Trophoblast cell (in vitro differentiated cells and primary cell): ENCODE results near the gene DERA.

Experiments
- DNase-seq, 2 donors: peaks; one replicate each; pipeline ENCODE4 v3.0.0-alpha.2; 2016
- H2AFZ ChIP-seq: 2 replicates; pipeline ENCODE4 v1.6.1; 2013; ENCODE audit warnings: low read length, moderate library complexity, mild to moderate bottlenecking; ENCODE audit not compliant: insufficient read depth, poor library complexity
- H2AK5ac ChIP-seq: 2 replicates; pipeline ENCODE4 v1.6.1; 2013; ENCODE audit warnings: mild to moderate bottlenecking, low read length
- H2BK120ac ChIP-seq: 2 replicates; pipeline ENCODE4 v1.6.1; 2013; ENCODE audit warnings: low read length, mild to moderate bottlenecking, moderate library complexity; ENCODE audit not compliant: insufficient read depth, poor library complexity
- H2BK12ac ChIP-seq: 2 replicates; pipeline ENCODE4 v1.6.1; 2013; ENCODE audit warnings: mild to moderate bottlenecking, low read length, moderate library complexity
- H2BK5ac ChIP-seq: 2 replicates; pipeline ENCODE4 v1.6.1; 2013; ENCODE audit warnings: low read length, low read depth, moderate library complexity, mild to moderate bottlenecking; ENCODE audit not compliant: poor library complexity
- H3K14ac ChIP-seq: 2 replicates; pipeline ENCODE4 v1.6.1; 2013; ENCODE audit warnings: mild to moderate bottlenecking, low read length
- H3K18ac ChIP-seq: 2 replicates; pipeline ENCODE4 v1.6.1; 2013; ENCODE audit warnings: mild to moderate bottlenecking, low read length
- H3K23ac ChIP-seq: 2 replicates; pipeline ENCODE4 v1.6.1; 2013; ENCODE audit warnings: low read length
- H3K27ac ChIP-seq: 2 replicates; pipeline ENCODE4 v1.5.1; 2013; ENCODE audit warnings: low read depth, mild to moderate bottlenecking, inconsistent platforms, low read length, moderate library complexity
- H3K27me3 ChIP-seq: 2 replicates; pipeline ENCODE4 v1.6.1; 2013; ENCODE audit warnings: inconsistent platforms, mild to moderate bottlenecking, low read length, moderate library complexity; ENCODE audit not compliant: insufficient read depth
- H3K36me3 ChIP-seq, 2 experiments: 1 replicate in 1 of 2; 2 replicates in 1 of 2; pipeline ENCODE4 v1.6.1; 2013; ENCODE audit warnings: low read length in 2 of 2, mild to moderate bottlenecking in 2 of 2, moderate library complexity in 1 of 2; ENCODE audit not compliant: insufficient read depth in 2 of 2, control insufficient read depth in 1 of 2
- H3K4ac ChIP-seq: 2 replicates; pipeline ENCODE4 v1.6.1; 2013; ENCODE audit warnings: low read depth, mild to moderate bottlenecking, low read length, moderate library complexity
- H3K4me1 ChIP-seq, 2 experiments: 1 replicate in 1 of 2; 2 replicates in 1 of 2; pipeline ENCODE4 v1.6.1; 2013; ENCODE audit warnings: low read length in 2 of 2, mild to moderate bottlenecking in 2 of 2, moderate library complexity in 1 of 2; ENCODE audit not compliant: insufficient read depth in 2 of 2, control insufficient read depth in 1 of 2
- H3K4me2 ChIP-seq: 2 replicates; pipeline ENCODE4 v1.6.1; 2013; ENCODE audit warnings: inconsistent platforms, mild to moderate bottlenecking, low read length, moderate library complexity
- H3K4me3 ChIP-seq: 2 replicates; pipeline ENCODE4 v1.5.1; 2013; ENCODE audit warnings: mild to moderate bottlenecking, low read depth, low read length, inconsistent platforms
- H3K79me1 ChIP-seq: one replicate; pipeline ENCODE4 v1.6.1; 2013; ENCODE audit warnings: low read length
- H3K79me2 ChIP-seq: 2 replicates; pipeline ENCODE4 v1.6.1; 2013; ENCODE audit warnings: low read length, mild to moderate bottlenecking; ENCODE audit not compliant: control insufficient read depth, insufficient read depth, poor library complexity
- H3K9ac ChIP-seq: 2 replicates; pipeline ENCODE4 v1.6.1; 2013; ENCODE audit warnings: mild to moderate bottlenecking, low read length
- H3K9me3 ChIP-seq: 2 replicates; pipeline ENCODE4 v1.6.1; 2013; ENCODE audit warnings: low read depth, mild to moderate bottlenecking, control low read depth, inconsistent platforms, low read length; ENCODE audit not compliant: insufficient read depth
- H4K12ac ChIP-seq: 2 replicates; pipeline ENCODE4 v1.6.1; 2013; ENCODE audit warnings: low read depth, mild to moderate bottlenecking, low read length, moderate library complexity
- H4K8ac ChIP-seq: 2 replicates; pipeline ENCODE4 v1.6.1; 2013; ENCODE audit warnings: low read depth, mild to moderate bottlenecking, low read length, moderate library complexity
- H4K91ac ChIP-seq: one replicate; pipeline ENCODE4 v1.6.1; 2013; ENCODE audit warnings: low read depth, mild to moderate bottlenecking, low read length, moderate library complexity
- WGBS: extraction: QIAGEN DNeasy Blood & Tissue Kit; methylation state at CpG from one replicate; pipeline ENCODE4 v1.1.7; 2013; ENCODE audit warnings: missing lambda C conversion rate; ENCODE audit not compliant: insufficient read length, insufficient coverage; ENCODE audit errors: extremely low coverage; 5-methylcytosine and 5-hydroxymethylcytosine counted together

DERA gene

DNA sequence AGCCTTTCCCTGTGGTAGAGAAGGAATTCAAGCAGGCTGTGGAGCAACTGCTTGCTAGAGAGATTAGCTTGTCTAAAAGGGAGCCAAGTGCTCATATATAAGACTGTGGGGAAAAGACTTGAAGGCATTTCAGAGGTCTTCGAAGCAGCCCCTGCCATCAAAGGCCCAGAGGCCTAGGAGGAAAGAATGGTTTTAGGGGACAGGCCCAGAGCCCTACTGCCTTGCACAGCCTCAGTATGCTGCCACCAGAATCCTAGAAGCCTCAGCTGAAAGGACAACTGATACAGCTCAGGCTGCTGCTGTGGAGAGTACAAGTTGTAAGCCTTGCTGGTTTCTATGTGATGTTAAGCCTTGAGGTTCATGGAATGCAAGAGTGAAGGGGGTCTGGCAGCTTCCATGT is 109.9 kb downstream of the DERA start:
- Histone ChIP-seq H3K14ac (no peak overlapping the region), H2BK120ac (no peak overlapping the region), H3K4me1 (no peaks in the 10 kb centered on the region), H3K23ac (no peak overlapping the region), H2AFZ (no peak overlapping the region), H4K8ac (no peak overlapping the region), H3K36me3 (peaks cover 0 to 8% of the 10 kb centered on the region in 2 experiments), H3K9ac (no peak overlapping the region), H2BK12ac (no peak overlapping the region), H3K4ac (no peak overlapping the region), H3K18ac (no peak overlapping the region), H2AK5ac (no peak overlapping the region), H3K79me2 (no peaks in the 10 kb centered on the region), H3K79me1 (no peaks in the 10 kb centered on the region), H3K4me2 (no peak overlapping the region), H3K9me3 (peaks cover 2% of the 10 kb centered on the region), H3K27ac (no peak overlapping the region), H2BK5ac (no peak overlapping the region), H4K91ac (no peak overlapping the region), H3K27me3 (no peaks in the 10 kb centered on the region), H3K4me3 (no peak overlapping the region), H4K12ac (no peak overlapping the region)
- no CpG with 5 or more reads among the region's 1 CpG for WGBS
- no peak for DNase-seq

DNA sequence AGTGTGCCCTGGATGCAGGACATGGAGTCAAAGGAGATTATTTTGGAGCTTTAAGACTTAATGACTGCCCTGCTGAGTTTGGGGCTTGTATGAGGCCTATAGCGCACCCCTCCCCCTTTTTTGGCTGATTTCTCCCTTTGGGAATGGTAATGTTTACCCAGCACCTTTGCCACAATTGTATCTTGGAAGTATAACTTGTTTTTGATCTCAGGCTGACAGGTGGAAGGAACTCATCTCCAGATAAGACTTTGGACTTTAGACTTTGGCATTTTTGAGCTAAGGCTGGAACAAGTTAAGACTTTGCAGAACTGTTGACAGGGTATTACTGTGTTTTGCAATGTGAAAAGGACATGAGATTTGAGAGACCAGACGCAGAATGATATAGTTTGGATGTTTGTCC is 110.5 kb downstream of the DERA start:
- Histone ChIP-seq H3K27ac (no peak overlapping the region), H3K4me3 (no peak overlapping the region), H3K14ac (no peak overlapping the region), H2BK120ac (no peak overlapping the region), H3K27me3 (no peaks in the 10 kb centered on the region), H2AK5ac (no peak overlapping the region), H3K4ac (no peak overlapping the region), H3K4me2 (no peak overlapping the region), H3K23ac (no peak overlapping the region), H2BK12ac (no peak overlapping the region), H3K18ac (no peak overlapping the region), H2BK5ac (no peak overlapping the region), H3K9me3 (peaks cover 2% of the 10 kb centered on the region), H3K36me3 (peaks cover 0 to 8% of the 10 kb centered on the region in 2 experiments), H3K79me1 (no peaks in the 10 kb centered on the region), H3K79me2 (no peaks in the 10 kb centered on the region), H3K4me1 (no peaks in the 10 kb centered on the region), H3K9ac (no peak overlapping the region), H2AFZ (no peak overlapping the region), H4K12ac (no peak overlapping the region), H4K8ac (no peak overlapping the region), H4K91ac (no peak overlapping the region)
- no peak for DNase-seq
- WGBS, result no CpG with 5 or more reads among the region's 2 CpGs

DNA sequence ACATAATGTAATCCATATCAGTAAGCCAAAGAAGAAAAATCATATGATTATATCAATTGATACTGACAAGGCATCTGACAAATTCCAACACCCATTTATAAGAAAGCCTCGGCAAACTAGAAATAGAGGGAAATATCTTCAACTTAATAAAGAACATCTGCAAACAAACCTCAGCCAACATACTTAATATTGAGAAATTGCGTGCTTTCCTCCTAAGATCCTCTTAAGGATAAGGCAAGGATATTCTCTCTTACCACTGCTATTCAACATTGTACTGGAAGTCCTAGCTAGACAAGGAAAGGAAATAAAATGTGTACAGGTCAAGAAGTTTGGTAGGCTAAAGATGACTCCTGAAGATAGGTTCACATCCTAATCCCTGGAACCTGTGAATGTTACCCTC is 115.9 kb downstream of the DERA start:
- no peak for DNase-seq
- H4K91ac ChIP-seq, result no peak overlapping the region
- no peak overlapping the region for H2BK12ac ChIP-seq
- no peak overlapping the region for H3K9ac ChIP-seq
- H4K8ac ChIP-seq, result no peak overlapping the region
- H2AFZ ChIP-seq, result no peak overlapping the region
- no peaks in the 10 kb centered on the region for H3K79me1 ChIP-seq
- H3K9me3 ChIP-seq, result no peaks in the 10 kb centered on the region
- no peaks in the 10 kb centered on the region for H3K36me3 ChIP-seq
- no peak overlapping the region for H3K4me3 ChIP-seq
- no peak overlapping the region for H4K12ac ChIP-seq
- H3K4me2 ChIP-seq, result no peak overlapping the region
- no peak overlapping the region for H2BK5ac ChIP-seq
- no peak overlapping the region for H3K4ac ChIP-seq
- no peak overlapping the region for H3K14ac ChIP-seq
- H2AK5ac ChIP-seq, result no peak overlapping the region
- no peak overlapping the region for H2BK120ac ChIP-seq
- H3K23ac ChIP-seq, result no peak overlapping the region
- H3K27me3 ChIP-seq, result no peaks in the 10 kb centered on the region
- no peaks in the 10 kb centered on the region for H3K4me1 ChIP-seq
- no peak overlapping the region for H3K27ac ChIP-seq
- H3K79me2 ChIP-seq, result no peaks in the 10 kb centered on the region
- WGBS, result no CpG with 5 or more reads among the region's 2 CpGs
- H3K18ac ChIP-seq, result no peak overlapping the region

DNA sequence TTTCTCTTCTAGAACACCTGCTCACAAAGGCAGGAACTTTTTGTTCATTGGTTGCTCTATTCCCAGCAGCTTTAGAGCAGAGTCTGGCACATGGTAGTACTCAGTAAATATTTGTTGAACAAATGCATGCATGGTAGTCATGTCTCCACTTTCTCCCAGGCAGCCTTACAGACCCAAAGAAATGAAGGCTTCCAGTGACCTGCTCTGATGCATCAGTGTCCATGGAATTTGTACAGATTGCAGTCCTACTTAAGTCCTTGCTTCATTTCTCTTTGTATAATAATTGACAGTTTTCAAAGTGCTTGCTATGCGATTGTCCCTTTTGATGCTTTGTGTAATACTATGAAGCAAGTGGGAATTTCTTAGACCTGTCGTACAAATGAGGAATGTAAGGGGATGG is 119.6 kb downstream of the DERA start:
- no peak overlapping the region for H3K4me3 ChIP-seq
- no peak overlapping the region for H2BK120ac ChIP-seq
- H4K12ac ChIP-seq, result no peak overlapping the region
- no peaks in the 10 kb centered on the region for H3K36me3 ChIP-seq
- no peak overlapping the region for H2BK5ac ChIP-seq
- H4K8ac ChIP-seq, result no peak overlapping the region
- H3K79me2 ChIP-seq, result no peaks in the 10 kb centered on the region
- H3K4me1 ChIP-seq, result no peaks in the 10 kb centered on the region
- no peak overlapping the region for H3K4ac ChIP-seq
- no peak overlapping the region for H2AFZ ChIP-seq
- no peak overlapping the region for H4K91ac ChIP-seq
- DNase-seq, result no peak
- H3K14ac ChIP-seq, result no peak overlapping the region
- H3K9ac ChIP-seq, result no peak overlapping the region
- no peak overlapping the region for H2AK5ac ChIP-seq
- H3K27me3 ChIP-seq, result no peaks in the 10 kb centered on the region
- H3K9me3 ChIP-seq, result no peaks in the 10 kb centered on the region
- no peak overlapping the region for H3K23ac ChIP-seq
- H2BK12ac ChIP-seq, result no peak overlapping the region
- no peak overlapping the region for H3K4me2 ChIP-seq
- H3K18ac ChIP-seq, result no peak overlapping the region
- no CpG with 5 or more reads among the region's 2 CpGs for WGBS
- no peak overlapping the region for H3K27ac ChIP-seq
- H3K79me1 ChIP-seq, result no peaks in the 10 kb centered on the region
